Osteocyte (in vitro differentiated cells): ENCODE data around the gene PLCH2. TPM values are rescaled to one million over a fixed set of nuclear protein-coding genes. Genes with fewer than 3 reads are reported as not detected.

Source experiments
- DNase-seq: peaks from one replicate; pipeline ENCODE4 v3.0.0; 2021; ENCODE audit warnings: mixed read lengths; ENCODE audit not compliant: unreplicated experiment; ENCODE audit errors: extremely low spot score
- H3K27ac Mint-ChIP-seq: one replicate; pipeline ENCODE4 v1.8.0; 2021; ENCODE audit warnings: mild to moderate bottlenecking, mixed read lengths; ENCODE audit not compliant: unreplicated experiment
- H3K27me3 Mint-ChIP-seq: one replicate; pipeline ENCODE4 v1.8.0; 2021; ENCODE audit warnings: mixed read lengths; ENCODE audit not compliant: unreplicated experiment
- H3K36me3 Mint-ChIP-seq: one replicate; pipeline ENCODE4 v1.8.0; 2021; ENCODE audit warnings: mixed read lengths; ENCODE audit not compliant: unreplicated experiment
- H3K4me1 Mint-ChIP-seq: one replicate; pipeline ENCODE4 v1.8.0; 2021; ENCODE audit warnings: mixed read lengths; ENCODE audit not compliant: unreplicated experiment
- H3K4me3 Mint-ChIP-seq: one replicate; pipeline ENCODE4 v1.8.0; 2021; ENCODE audit warnings: mild to moderate bottlenecking, moderate library complexity, mixed read lengths; ENCODE audit not compliant: unreplicated experiment
- H3K9me3 Mint-ChIP-seq: one replicate; pipeline ENCODE4 v1.8.0; 2021; ENCODE audit warnings: mixed read lengths; ENCODE audit not compliant: unreplicated experiment
- CTCF ChIP-seq: fragments of 200-600 bp; sonication (generic); IDR thresholded peaks from 2 replicates; pipeline ENCODE4 v1.5.0; 2021; ENCODE audit warnings: antibody characterized with exemption, mild to moderate bottlenecking, moderate library complexity
- long read RNA-seq: library from polyadenylated mRNA; unstranded; transcript quantifications from one replicate; pipeline ENCODE4 v2.0.0, GENCODE V29; 2021
- total RNA-seq: library from RNA; stranded (reverse); gene quantifications from 2 replicates; pipeline ENCODE4 v1.2.1, GENCODE V29; 2021

Gene PLCH2
- 11.7 and 12.6 TPM in 2 replicates for total RNA-seq
- long read RNA-seq = 0 reads

- no peaks in the 10 kb centered on the region for H3K27me3 Mint-ChIP-seq
Measured at GRCh38 chr1:2476061-2476999, at the start of gene PLCH2. PLCH2 (plus strand) TSS chr1:2476289; CDS start chr1:2476589, 300 bp downstream.

GRCh38 chr1:2426540-2426939, 49.5 kb upstream of the PLCH2 start:
- Mint-ChIP-seq H3K4me3 (no peak overlapping the region), H3K27ac (no peak overlapping the region), H3K27me3 (peaks cover 3% of the 10 kb centered on the region), H3K36me3 (peaks cover 2% of the 10 kb centered on the region), H3K9me3 (peaks cover 3% of the 10 kb centered on the region), H3K4me1 (no peaks in the 10 kb centered on the region)
- no peak for TF ChIP-seq CTCF
- DNase-seq = no peak

More at GRCh38 chr1:2476061-2476999, at the start of gene PLCH2:
- Mint-ChIP-seq H3K27ac (no peak within 1 kb of the TSS), H3K36me3 (no peaks in the 10 kb centered on the region), H3K4me1 (peaks cover 17% of the 10 kb centered on the region), H3K4me3 (no peak within 1 kb of the TSS), H3K9me3 (no peaks in the 10 kb centered on the region)
- TF ChIP-seq CTCF = no peak
- DNase-seq = no peak

GRCh38 chr1:2427051-2427450, 49.0 kb upstream of the PLCH2 start:
- H3K27ac Mint-ChIP-seq = no peak overlapping the region
- peaks cover 3% of the 10 kb centered on the region for H3K9me3 Mint-ChIP-seq
- TF ChIP-seq CTCF = no peak
- H3K4me3 Mint-ChIP-seq = no peak overlapping the region
- DNase-seq = no peak
- H3K27me3 Mint-ChIP-seq = peaks cover 3% of the 10 kb centered on the region
- no peaks in the 10 kb centered on the region for H3K4me1 Mint-ChIP-seq
- peaks cover 2% of the 10 kb centered on the region for H3K36me3 Mint-ChIP-seq

GRCh38 chr1:2427976-2428375, 48.1 kb upstream of the PLCH2 start:
- Mint-ChIP-seq H3K36me3 (no peaks in the 10 kb centered on the region), H3K9me3 (peaks cover under 1% of the 10 kb centered on the region), H3K4me1 (no peaks in the 10 kb centered on the region), H3K4me3 (no peak overlapping the region), H3K27me3 (no peaks in the 10 kb centered on the region), H3K27ac (no peak overlapping the region)
- no peak for TF ChIP-seq CTCF
- DNase-seq = no peak

GRCh38 chr1:2428490-2428889, 47.6 kb upstream of the PLCH2 start:
- TF ChIP-seq CTCF = no peak
- peaks cover 2% of the 10 kb centered on the region for H3K27me3 Mint-ChIP-seq
- no peaks in the 10 kb centered on the region for H3K9me3 Mint-ChIP-seq
- no peaks in the 10 kb centered on the region for H3K4me1 Mint-ChIP-seq
- H3K4me3 Mint-ChIP-seq = no peak overlapping the region
- no peaks in the 10 kb centered on the region for H3K36me3 Mint-ChIP-seq
- DNase-seq = no peak
- H3K27ac Mint-ChIP-seq = no peak overlapping the region
